GM18517 (cell line): ENCODE measurements around the gene MAG.
"Not testable (repeated sequence)": the region's sequence is repeated elsewhere in the genome, so short reads cannot be mapped to it uniquely, and the experiment has no call there.

ENCODE experiments used
- ATAC-seq: cut with Tn5 transposase; IDR thresholded peaks from one replicate; pipeline ENCODE4 v1.9.1; 2021; ENCODE audit warnings: mild to moderate bottlenecking, moderate library complexity; ENCODE audit not compliant: unreplicated experiment

The MAG gene

DNA sequence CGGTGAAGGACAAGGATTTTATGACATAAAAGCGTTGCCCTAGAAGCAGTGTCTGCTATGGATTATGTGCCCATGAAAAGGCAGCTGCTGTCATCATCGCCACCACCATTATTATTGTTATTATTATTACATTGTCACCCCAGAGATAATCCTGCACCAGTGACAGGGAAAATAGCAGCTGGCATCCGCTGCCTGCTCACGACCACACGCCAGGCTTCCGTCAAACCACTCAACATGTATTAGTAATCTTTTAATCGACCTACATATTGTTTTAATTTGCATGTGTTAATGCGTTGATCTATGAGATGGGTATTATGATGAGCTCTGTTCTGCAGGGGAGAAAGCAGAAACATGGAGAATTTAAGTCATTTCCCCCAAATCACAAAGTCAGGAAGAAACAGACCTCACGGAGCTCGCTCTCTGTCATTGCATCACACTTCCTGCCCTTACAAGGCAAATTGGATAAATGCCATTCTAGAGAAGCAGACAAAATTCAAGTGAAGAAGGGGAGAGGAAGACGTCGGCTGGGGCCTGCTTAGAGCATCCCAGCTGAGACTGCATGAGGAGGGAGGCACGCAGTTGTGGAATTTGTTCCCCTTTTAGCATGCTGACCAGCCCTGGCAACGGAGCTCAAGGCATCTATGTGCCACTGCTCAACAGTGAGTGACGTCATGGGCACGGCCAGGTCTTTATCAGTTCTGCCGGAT is 66.1 kb downstream of the MAG start, which contains the start of gene FFAR3:
TSS of gene FFAR3 (plus strand) at position 594 of the 707 bp plus-strand sequence. CDS start 431 bp downstream, outside the sequence.
- no peak for ATAC-seq

DNA sequence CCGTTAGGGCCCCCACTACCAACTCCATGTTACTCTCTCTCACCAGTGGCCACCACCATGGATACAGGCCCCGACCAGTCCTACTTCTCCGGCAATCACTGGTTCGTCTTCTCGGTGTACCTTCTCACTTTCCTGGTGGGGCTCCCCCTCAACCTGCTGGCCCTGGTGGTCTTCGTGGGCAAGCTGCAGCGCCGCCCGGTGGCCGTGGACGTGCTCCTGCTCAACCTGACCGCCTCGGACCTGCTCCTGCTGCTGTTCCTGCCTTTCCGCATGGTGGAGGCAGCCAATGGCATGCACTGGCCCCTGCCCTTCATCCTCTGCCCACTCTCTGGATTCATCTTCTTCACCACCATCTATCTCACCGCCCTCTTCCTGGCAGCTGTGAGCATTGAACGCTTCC is 66.9 kb downstream of the MAG start:
- ATAC-seq, result not testable (repeated sequence)

DNA sequence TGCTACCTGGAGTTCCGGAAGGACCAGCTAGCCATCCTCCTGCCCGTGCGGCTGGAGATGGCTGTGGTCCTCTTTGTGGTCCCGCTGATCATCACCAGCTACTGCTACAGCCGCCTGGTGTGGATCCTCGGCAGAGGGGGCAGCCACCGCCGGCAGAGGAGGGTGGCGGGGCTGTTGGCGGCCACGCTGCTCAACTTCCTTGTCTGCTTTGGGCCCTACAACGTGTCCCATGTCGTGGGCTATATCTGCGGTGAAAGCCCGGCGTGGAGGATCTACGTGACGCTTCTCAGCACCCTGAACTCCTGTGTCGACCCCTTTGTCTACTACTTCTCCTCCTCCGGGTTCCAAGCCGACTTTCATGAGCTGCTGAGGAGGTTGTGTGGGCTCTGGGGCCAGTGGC is 67.4 kb downstream of the MAG start:
- ATAC-seq, result not testable (repeated sequence)

DNA sequence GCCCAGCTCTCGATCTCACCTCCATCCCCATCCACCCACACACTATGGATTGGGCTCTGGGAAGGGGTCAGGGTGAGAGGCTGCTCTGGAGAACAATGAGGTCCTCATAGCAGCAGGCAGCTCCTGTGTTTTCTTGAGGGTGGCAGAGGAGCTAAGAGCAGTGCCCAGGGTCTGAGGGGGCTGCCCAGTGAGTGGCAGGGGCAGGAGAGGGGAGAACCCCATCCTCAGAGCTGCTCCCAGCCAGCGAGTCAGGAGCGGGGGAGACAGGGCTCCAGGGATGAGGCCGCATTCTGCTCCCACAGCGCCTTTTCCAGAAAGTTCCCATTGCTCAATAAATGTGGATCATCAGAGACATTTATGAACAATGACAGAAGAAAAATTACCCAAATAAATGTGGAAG is 68.1 kb downstream of the MAG start:
- not testable (repeated sequence) for ATAC-seq

DNA sequence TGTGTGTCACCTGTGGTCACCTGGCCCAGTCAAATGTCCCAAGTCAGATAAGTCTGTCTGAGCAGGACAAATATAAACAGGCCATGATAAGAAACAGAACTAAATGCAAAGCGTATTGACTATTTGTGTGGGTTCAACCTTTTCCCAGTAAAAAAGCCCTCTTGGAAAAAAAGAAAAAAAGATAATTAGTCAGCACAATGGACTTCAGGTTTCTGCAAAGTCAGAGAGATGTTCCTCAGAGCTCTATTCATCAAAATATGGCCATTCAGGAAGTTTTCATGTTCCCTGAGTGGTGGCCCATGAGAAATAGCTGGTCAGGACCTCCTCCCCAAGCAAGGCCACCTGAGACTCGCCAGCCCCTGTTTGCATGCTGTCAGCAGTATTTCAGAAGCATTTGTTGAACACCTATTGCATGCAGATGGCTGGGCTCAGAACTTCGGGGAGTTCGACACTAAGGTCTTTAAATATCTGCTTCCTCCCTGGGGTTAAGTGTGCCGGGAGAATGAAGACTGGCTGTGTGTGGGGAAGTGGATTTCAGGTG is 69.0 kb downstream of the MAG start:
- no peak for ATAC-seq

DNA sequence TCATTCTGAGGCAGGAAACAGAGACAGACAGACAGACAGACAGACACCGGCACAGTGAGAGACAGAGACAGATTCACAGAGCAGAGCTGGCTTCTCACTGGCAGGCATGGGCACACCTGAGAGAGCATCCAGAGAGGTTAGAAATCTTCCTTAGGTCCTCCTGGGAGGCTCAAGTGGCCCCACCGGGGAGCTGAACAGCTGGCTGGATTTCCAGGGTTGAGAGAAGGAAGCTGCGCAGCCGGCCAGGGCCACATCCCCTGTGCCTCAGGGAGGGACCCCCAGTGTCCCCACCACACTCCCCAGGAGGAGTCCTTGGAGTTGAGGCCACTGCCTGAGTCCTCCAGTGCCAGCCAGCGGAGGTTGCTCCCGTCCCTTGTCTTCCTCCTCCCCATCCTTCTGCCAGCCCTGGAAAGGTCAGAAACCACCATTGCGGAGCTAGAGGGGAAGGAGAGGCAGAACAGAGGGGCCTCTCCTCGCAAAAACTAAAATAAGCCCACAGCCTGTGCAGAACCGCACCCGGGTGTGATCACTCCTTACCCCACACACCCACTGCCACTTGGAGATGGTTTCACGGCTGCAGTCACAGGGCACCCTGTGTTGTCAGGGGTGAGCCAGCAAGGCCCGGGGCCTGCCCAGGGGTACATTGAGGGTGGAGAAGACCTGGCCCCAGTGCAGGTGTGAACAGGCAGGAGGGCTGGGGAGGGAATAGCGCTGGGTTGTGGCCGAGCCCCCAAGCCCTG is 70.5 kb downstream of the MAG start:
- ATAC-seq, result no peak

DNA sequence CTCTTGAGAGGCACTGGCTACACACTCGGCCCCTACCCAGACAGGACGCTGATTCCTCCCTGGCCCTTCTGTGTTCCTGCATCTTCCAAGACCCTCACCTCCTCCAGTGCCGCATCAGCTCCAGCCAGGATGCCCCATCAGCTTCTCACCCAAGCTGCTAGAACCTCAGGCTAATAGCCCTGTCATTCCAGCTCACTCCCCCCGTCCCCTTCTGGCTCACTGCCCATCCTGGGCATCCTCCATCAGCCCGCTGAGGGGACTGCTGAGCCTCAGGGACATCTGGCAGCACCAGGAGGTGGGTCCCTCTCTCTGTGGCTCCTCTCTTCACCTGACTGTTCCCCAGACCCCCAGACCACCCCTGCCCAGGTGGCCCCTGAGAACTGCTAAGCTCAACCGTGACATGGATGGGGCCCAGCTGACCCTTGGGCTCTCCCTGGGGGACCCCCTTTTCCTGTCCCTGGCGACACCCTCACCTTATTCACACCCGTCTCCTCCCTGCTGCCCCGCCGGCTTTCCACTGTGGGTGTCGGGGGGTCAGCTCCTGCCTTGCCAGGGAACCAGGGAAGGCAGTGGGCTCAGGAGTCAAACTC is 71.1 kb downstream of the MAG start:
- ATAC-seq, result no peak
